Measurements from ENCODE around the gene TLE4.

DNA sequence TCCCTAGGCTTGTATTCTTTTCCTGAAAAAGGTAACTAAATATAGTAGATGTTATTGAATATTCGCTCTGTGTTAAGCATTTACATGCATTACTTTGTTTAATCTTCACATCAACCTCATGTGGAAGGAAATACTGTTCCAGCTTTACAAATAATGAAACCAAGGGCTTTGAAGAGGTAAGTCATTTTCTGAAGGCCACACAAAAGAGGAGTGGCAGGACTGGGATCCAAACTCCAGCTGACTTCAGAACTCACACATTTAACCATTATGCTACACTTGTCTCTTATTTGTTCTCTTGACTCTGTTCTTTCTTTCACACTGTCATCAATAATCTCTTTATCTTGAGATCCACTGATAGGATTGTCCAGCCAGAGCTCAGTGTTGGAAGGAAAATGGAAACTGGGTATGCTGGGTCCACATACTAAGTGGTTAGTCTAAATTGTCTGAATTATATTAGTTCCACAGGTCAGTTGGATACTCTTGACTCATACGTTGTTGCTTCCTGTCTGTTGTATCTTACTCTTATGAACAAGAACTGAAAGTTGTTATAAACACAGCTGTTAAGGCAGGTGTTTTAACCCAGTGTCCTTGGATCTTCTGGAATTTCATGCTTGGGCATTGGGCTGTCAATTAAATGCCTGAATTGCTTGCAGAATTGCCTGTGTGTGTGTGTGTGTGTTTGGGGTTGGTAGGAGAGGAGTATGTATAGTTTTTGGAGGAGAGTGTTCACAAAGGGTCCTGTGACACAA is 65.6 kb downstream of the TLE4 start:
- TF ChIP-seq, protein P1, sequence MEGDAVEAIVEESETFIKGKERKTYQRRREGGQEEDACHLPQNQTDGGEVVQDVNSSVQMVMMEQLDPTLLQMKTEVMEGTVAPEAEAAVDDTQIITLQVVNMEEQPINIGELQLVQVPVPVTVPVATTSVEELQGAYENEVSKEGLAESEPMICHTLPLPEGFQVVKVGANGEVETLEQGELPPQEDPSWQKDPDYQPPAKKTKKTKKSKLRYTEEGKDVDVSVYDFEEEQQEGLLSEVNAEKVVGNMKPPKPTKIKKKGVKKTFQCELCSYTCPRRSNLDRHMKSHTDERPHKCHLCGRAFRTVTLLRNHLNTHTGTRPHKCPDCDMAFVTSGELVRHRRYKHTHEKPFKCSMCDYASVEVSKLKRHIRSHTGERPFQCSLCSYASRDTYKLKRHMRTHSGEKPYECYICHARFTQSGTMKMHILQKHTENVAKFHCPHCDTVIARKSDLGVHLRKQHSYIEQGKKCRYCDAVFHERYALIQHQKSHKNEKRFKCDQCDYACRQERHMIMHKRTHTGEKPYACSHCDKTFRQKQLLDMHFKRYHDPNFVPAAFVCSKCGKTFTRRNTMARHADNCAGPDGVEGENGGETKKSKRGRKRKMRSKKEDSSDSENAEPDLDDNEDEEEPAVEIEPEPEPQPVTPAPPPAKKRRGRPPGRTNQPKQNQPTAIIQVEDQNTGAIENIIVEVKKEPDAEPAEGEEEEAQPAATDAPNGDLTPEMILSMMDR (IDR thresholded peaks at IDR 0.05): no peak
- TF ChIP-seq, protein P2, sequence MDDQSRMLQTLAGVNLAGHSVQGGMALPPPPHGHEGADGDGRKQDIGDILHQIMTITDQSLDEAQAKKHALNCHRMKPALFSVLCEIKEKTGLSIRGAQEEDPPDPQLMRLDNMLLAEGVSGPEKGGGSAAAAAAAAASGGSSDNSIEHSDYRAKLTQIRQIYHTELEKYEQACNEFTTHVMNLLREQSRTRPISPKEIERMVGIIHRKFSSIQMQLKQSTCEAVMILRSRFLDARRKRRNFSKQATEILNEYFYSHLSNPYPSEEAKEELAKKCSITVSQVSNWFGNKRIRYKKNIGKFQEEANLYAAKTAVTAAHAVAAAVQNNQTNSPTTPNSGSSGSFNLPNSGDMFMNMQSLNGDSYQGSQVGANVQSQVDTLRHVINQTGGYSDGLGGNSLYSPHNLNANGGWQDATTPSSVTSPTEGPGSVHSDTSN (IDR thresholded peaks at IDR 0.05): no peak
- TF ChIP-seq, protein P3, sequence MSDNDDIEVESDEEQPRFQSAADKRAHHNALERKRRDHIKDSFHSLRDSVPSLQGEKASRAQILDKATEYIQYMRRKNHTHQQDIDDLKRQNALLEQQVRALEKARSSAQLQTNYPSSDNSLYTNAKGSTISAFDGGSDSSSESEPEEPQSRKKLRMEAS (IDR thresholded peaks at IDR 0.05; ENCODE audit: low read depth): no peak

Data from SK-N-SH (cell line).